Activated CD4-positive, alpha-beta T cell treated with anti-CD3 and anti-CD28 coated beads, Interleukin-10, Interleukin-2, amounts not matched to agents 100 ng/mL and 50 ng/mL, durations not matched to agents 16 hours and 8 hours (primary cell): ENCODE measurements around the gene MTG1.
"Not testable (repeated sequence)": the region's sequence is repeated elsewhere in the genome, so short reads cannot be mapped to it uniquely, and the experiment has no call there.

ENCODE experiments used
- DNase-seq: peaks from one replicate; pipeline ENCODE4 v3.0.0-alpha.2; 2020

MTG1 gene

DNA sequence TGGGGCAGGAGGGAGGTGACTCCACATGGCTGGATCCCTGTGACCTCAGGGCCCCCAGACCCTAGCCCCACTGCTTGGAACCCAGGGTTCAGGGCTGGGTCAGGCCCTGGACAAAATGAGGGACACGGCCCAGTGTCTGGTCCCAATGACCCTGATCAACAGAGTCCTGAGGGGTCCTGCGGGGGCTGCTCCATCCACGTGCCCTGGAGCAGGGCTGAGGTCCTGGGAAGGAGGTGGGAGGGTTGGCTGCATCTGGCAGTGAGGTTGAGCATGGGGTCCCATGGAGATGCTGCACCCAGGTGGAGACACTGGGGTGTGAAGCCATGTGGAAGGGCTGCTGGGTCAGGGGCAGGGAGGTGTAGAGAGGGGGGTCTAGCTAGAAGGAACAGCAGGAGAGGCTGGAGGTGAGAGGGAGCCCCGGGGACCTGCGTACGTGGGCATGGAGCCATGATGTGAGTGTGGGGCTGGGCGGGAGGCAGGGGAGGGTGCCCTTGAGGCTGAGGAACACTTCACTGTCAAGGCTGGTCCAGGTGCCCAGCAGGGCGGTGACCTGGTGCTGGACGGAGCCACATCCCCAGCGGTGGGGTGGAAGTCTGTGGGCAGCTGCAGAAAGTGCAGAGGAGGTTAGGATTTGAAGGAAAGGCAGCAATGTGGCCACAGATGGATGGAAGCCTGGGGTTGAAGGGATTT, 60.4 kb downstream of the MTG1 start:
- no peak for DNase-seq

- DNase-seq, result no peak
Observed at GRCh38 chr10:133455196-133455595, 61.2 kb downstream of the MTG1 start.

- DNase-seq, result no peak
Observed at GRCh38 chr10:133455611-133456031, 61.7 kb downstream of the MTG1 start.

- DNase-seq, result no peak
Observed at GRCh38 chr10:133456041-133456951, 62.3 kb downstream of the MTG1 start.

- no peak for DNase-seq
Observed at GRCh38 chr10:133457100-133457841, 63.3 kb downstream of the MTG1 start.

- no peak for DNase-seq
Observed at GRCh38 chr10:133458021-133458709, 64.2 kb downstream of the MTG1 start.

DNA sequence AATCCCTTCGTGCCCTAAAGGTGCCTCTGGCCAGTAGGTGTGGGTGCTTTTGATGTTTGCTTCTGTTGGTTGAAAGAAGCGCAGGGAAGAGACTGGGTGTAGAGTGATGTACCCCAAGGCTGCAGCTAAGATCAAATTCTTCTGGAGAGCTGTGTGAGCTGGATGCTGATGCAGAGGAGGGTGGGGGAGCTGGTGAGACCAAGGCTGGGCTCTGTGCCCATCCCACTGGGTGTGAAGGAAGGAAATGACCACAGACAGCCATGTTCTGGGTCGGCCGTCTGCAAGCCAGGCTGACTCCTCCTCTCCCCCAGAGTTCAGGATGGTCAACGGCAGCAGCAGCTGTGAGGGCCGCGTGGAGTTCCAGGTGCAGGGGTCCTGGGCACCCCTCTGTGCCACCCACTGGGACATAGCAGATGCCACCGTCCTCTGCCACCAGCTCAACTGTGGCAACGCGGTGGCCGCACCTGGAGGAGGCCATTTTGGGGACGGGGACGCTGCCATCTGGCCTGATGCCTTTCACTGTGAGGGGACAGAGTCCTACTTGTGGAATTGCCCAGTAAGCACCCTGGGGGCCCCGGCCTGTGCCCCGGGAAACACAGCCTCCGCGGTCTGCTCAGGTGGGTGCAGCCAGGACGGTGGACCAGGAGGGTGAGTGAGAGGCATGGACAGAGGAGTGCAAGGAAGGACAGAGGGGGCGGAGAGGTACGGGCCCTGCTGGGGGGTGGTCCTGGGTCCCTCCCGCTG, 64.9 kb downstream of the MTG1 start:
- no peak for DNase-seq

DNA sequence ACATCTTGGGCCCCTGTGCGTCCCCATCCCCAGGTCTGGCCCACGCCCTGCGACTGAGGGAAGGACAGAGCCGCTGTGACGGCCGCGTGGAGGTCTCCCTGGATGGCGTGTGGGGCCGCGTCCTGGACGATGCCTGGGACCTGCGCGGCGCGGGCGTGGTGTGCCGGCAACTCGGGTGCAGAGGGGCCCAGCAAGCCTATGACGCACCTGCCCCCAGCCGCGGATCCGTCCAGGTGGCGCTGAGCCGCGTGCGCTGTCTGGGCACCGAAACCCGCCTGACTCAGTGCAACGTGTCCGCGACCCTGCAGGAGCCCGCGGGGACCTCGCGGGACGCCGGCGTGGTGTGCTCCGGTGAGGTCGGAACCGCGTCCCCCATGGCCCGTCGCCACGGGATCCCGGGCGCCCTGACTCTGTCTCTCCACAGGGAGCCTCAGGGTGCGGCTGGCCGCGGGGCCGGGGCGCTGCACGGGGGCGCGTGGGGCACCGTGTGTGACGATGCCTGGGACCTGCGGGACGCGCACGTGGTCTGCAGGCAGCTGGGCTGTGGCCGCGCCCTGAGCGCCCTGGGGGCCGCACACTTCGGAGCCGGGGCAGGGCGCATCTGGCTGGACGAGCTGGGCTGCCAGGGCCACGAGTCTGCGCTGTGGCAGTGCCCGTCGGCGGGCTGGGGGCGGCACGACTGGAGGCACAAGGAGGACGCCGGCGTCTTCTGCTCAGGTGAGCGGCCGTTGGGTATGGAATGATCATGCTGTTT, 65.7 kb downstream of the MTG1 start:
- no peak for DNase-seq

GRCh38 chr10:133460208-133460769, 66.3 kb downstream of the MTG1 start:
- DNase-seq, result no peak

GRCh38 chr10:133461027-133461426, 67.1 kb downstream of the MTG1 start:
- DNase-seq, result no peak

DNA sequence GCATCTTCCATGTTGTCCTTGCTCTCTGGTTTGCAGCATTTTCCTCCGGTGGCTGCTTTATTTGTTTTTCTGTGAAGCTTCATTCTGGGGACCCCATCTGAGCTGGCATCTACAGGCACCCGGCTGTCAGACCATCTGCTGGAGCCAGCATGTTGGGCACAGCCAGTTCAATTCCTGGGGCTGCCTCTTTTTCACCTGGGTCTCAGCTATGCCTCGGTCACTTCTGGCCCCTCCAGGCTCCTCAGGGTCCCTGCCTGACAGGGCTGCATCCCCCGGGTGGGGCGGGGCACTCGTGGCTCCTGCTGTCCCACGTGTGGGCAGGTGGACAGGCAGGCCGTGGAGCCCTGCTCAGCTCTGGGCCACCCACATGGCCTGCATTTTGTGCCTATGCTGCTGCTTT, 67.9 kb downstream of the MTG1 start:
- DNase-seq, result no peak

GRCh38 chr10:133462512-133463305, 68.8 kb downstream of the MTG1 start:
- no peak for DNase-seq

- no peak for DNase-seq
Observed at GRCh38 chr10:133464582-133465031, 70.7 kb downstream of the MTG1 start.

GRCh38 chr10:133465191-133465949, 71.4 kb downstream of the MTG1 start:
- DNase-seq, result no peak

- DNase-seq, result no peak
Observed at GRCh38 chr10:133465950-133466474, 72.1 kb downstream of the MTG1 start.

- no peak for DNase-seq
Observed at GRCh38 chr10:133466683-133467275, 72.8 kb downstream of the MTG1 start.

DNA sequence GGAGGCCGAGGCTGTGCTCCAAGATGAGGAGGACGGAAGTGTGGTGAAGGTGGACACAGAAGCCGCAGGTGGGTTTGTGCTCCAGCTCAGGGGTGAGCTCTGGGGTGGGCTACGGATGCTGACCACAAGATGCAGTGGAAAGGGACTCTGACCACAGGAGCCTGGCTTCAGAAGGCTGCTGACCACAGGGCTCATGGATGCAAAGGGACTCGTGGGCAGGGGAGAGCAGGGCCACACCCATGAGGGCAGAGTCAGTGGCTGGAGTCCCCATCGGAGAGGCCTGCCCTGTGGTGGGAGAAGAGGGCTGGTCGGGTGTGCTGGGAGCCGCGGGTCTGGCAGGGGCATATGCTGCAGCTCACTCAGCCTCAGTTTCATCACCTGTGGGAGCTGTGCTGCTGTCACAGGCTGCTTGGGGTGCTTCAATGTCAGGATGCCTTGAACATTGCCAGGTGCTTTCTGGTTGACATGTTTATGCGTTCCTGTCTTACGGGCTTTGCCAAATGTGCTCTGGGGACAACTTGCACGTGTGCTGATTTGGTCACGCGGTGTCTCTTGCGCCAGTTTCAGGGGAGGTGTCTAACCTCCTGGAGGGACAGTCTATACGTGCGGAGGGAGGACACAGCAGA, 73.4 kb downstream of the MTG1 start:
- no peak for DNase-seq

DNA sequence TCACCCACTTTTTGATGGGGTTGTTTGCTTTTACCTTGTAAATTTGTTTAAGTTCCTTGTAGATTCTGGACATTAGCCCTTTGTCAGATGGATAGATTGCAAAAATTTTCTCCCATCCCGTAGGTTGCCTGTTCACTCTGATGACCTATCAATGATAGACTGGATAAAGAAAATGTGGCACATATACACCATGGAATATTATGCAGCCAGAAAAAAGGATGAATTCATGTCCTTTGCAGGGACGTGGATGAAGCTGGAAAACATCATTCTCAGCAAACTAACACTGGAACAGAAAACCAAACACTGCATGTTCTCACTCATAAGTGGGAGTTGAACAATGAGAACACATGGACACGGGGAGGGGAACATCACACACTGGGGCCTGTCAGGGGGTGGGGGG, 75.2 kb downstream of the MTG1 start:
- not testable (repeated sequence) for DNase-seq
